Upper lobe of left lung (tissue), 6 donors: ENCODE measurements around the gene GGN. TPM values are rescaled to one million over a fixed set of nuclear protein-coding genes. Genes with fewer than 3 reads are reported as not detected.
"Not testable (repeated sequence)": the region's sequence is repeated elsewhere in the genome, so short reads cannot be mapped to it uniquely, and the experiment has no call there.

Experiments
- ATAC-seq, 2 donors: fragments of 200-7000 bp; cut with Tn5 transposase; one replicate each; pipeline ENCODE4 v1.9.1; 2022; ENCODE audit warnings: mild to moderate bottlenecking in 2 of 2, moderate library complexity in 2 of 2; ENCODE audit not compliant: low FRiP score in 2 of 2
- DNase-seq, 2 donors: peaks; one replicate each; pipeline ENCODE4 v3.0.0-alpha.2; 2019 to 2020
- H3K27ac ChIP-seq, 4 donors: fragments of 200-600 bp; sonication (generic); one replicate each; pipeline ENCODE4 v1.5.1; 2016 to 2019
- H3K27me3 ChIP-seq, 4 donors: fragments of 200-600 bp; sonication (generic); one replicate each; pipeline ENCODE4 v1.5.1; 2017 to 2019
- H3K36me3 ChIP-seq, 4 donors: fragments of 200-600 bp; sonication (generic); one replicate each; pipeline ENCODE4 v1.5.1; 2016 to 2019
- H3K4me1 ChIP-seq, 4 donors: fragments of 200-600 bp; sonication (generic); one replicate each; pipeline ENCODE4 v1.5.1; 2018 to 2019
- H3K4me3 ChIP-seq, 4 donors: fragments of 200-600 bp; sonication (generic); one replicate each; pipeline ENCODE4 v1.5.1; 2017 to 2019; ENCODE audit warnings: mild to moderate bottlenecking in 2 of 4, moderate library complexity in 1 of 4
- H3K9me3 ChIP-seq, 4 donors: fragments of 200-600 bp; sonication (generic); one replicate each; pipeline ENCODE4 v1.5.1; 2018 to 2019
- EP300 ChIP-seq, 4 donors: sonication (generic); formaldehyde crosslinking; IDR thresholded peaks; one replicate each; pipeline ENCODE4 v1.5.1; 2017; ENCODE audit warnings: antibody characterized with exemption in 4 of 4, control low read depth in 2 of 4
- POLR2A ChIP-seq, 4 donors: fragments of 450-650 bp; IDR thresholded peaks; one replicate each; pipeline ENCODE4 v1.5.1; 2016 to 2017; ENCODE audit warnings: antibody characterized with exemption in 4 of 4, mild to moderate bottlenecking in 2 of 4
- POLR2AphosphoS5 ChIP-seq, 2 donors: sonication (generic); formaldehyde crosslinking; IDR thresholded peaks; one replicate each; pipeline ENCODE4 v1.5.1; 2017; ENCODE audit warnings: antibody characterized with exemption in 2 of 2
- WGBS, 2 donors: methylation state at CpG; one replicate each; pipeline ENCODE4 v1.1.5; 2017 to 2018; 5-methylcytosine and 5-hydroxymethylcytosine counted together
- total RNA-seq, 6 donors: library from RNA; depleted of rRNA in 4 of 6; stranded (reverse); fragments of >200 nt in 4 of 6; gene quantifications; one replicate each; pipeline versions ENCODE4 v1.1.0 to v1.2.1, GENCODE V29; 2016 to 2021
- TF ChIP-seq, protein P1 (sequence below), 6 experiments: fragments of 450-650 bp in 4 of 6; fragments of 200-600 bp in 2 of 6; sonication (generic) in 2 of 6; IDR thresholded peaks; one replicate each; pipeline ENCODE4 v1.5.1; 2016 to 2019; ENCODE audit warnings: antibody characterized with exemption in 6 of 6
- donor health status: DM: no; HTN: no; CAD: no; lungs with moderate emphysema.
- donor health status: DM: no; HTN: yes; CAD: no; lungs with severe emphysema.

The GGN gene
- total RNA-seq, 6 donors from 2014 or later, result 0.44 to 8.4 (median 0.95) TPM

DNA sequence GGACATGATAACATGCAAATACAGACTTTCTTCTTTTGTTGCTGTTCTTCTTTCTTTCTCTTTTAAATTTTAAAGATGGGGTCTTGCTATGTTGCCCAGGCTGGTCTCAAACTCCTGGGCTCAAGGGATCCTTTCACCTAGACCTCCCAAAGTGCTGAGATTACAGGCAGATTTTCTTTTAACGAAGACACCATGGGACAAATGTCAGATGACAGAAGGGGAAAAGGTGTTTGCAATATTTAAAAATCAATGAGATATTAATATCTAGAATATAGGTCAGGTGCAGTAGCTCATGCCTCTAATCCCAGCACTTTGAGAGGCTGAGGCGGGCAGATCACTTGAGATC lies 42.0 kb upstream of the GGN start:
- Histone ChIP-seq H3K4me1 (peaks cover 0 to 11% (median 8%) of the 10 kb centered on the region in 4 donors), H3K36me3 (no peaks in the 10 kb centered on the region), H3K27ac (no peak overlapping the region), H3K27me3 (peaks cover 0 to 13% (median 5%) of the 10 kb centered on the region in 4 donors), H3K4me3 (no peak overlapping the region), H3K9me3 (no peaks in the 10 kb centered on the region)
- 80 to 93% methylated on average over 2 of the region's 2 CpGs for WGBS, 2 donors
- DNase-seq, result no peak
- no peak for ATAC-seq
- TF ChIP-seq POLR2A (IDR thresholded peaks at IDR 0.05) (no peak), EP300 (IDR thresholded peaks at IDR 0.05) (no peak), POLR2AphosphoS5 (IDR thresholded peaks at IDR 0.05) (no peak)
- TF ChIP-seq, protein P1, sequence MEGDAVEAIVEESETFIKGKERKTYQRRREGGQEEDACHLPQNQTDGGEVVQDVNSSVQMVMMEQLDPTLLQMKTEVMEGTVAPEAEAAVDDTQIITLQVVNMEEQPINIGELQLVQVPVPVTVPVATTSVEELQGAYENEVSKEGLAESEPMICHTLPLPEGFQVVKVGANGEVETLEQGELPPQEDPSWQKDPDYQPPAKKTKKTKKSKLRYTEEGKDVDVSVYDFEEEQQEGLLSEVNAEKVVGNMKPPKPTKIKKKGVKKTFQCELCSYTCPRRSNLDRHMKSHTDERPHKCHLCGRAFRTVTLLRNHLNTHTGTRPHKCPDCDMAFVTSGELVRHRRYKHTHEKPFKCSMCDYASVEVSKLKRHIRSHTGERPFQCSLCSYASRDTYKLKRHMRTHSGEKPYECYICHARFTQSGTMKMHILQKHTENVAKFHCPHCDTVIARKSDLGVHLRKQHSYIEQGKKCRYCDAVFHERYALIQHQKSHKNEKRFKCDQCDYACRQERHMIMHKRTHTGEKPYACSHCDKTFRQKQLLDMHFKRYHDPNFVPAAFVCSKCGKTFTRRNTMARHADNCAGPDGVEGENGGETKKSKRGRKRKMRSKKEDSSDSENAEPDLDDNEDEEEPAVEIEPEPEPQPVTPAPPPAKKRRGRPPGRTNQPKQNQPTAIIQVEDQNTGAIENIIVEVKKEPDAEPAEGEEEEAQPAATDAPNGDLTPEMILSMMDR (IDR thresholded peaks at IDR 0.05), result no peak

- WGBS, 2 donors, result 54 to 59% methylated on average over 14 of the region's 14 CpGs
- no peak for DNase-seq
- Histone ChIP-seq H3K4me1 (peaks cover 0 to 11% (median 8%) of the 10 kb centered on the region in 4 donors), H3K9me3 (no peaks in the 10 kb centered on the region), H3K27me3 (peaks cover 0 to 10% (median 4%) of the 10 kb centered on the region in 4 donors), H3K36me3 (no peaks in the 10 kb centered on the region), H3K4me3 (no peak overlapping the region), H3K27ac (no peak overlapping the region)
- ATAC-seq, result no peak
- TF ChIP-seq EP300 (IDR thresholded peaks at IDR 0.05) (no peak), POLR2A (IDR thresholded peaks at IDR 0.05) (no peak), POLR2AphosphoS5 (IDR thresholded peaks at IDR 0.05) (no peak)
- TF ChIP-seq, protein P1 (IDR thresholded peaks at IDR 0.05), result no peak
Observed at GRCh38 chr19:38429055-38429810, 41.4 kb upstream of the GGN start.

GRCh38 chr19:38427035-38427677 lies 39.3 kb upstream of the GGN start:
- not testable (repeated sequence) for H3K4me1 ChIP-seq, H3K4me3 ChIP-seq, H3K9me3 ChIP-seq, DNase-seq, ATAC-seq, H3K27me3 ChIP-seq, H3K27ac ChIP-seq, H3K36me3 ChIP-seq
- 63 to 73% methylated on average over 16 to 17 of the region's 17 CpGs for WGBS, 2 donors

DNA sequence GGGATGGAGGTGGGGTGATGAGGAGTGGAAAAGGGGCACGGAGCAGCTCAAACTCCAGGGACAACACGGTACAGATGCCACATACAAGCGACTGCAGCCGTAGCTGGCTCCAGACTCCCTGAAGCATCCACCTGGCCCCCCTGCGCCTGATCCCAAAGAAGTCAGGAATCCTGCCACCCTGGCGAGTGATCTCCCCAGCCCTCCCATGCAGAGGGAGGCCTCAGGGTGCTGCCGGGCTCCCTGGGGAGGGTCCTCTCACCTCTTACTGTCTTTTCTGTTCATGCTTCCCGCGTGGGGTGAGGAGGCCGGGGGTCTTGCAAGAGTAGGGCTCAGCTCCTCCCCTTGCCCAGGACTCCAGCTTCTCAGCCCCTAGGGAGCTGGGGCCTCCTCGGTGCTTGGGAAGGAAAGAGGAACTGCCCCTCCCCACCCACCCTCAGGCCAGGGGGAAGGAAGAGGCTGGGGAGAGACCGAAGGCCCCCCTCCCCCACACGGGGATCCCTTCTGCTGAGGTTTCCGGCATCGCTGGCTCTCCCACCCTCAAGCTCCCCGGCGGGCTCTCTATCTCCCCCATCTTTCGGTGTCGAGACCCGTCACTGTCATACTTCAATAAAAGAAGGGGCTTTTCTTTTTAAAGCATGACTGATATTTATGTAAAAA lies 38.1 kb upstream of the GGN start, which contains the start of gene RASGRP4:
RASGRP4 (minus strand) TSS at position 410 of the 657 bp plus-strand sequence; CDS start at position 282, 128 bp downstream.
- DNase-seq, result peak in 1 of 2 donors; percentile 49

More for the DNA sequence above, 38.1 kb upstream of the GGN start, which contains the start of gene RASGRP4:
- H3K4me3 ChIP-seq, result peak within 1 kb of the TSS in 3 of 4 donors; percentile 28 to 54 (median 33)
- H3K9me3 ChIP-seq, result no peaks in the 10 kb centered on the region
- TF ChIP-seq, protein P1 (IDR thresholded peaks at IDR 0.05), result no peak
- TF ChIP-seq EP300 (IDR thresholded peaks at IDR 0.05), result no peak
- no peak for TF ChIP-seq POLR2A (IDR thresholded peaks at IDR 0.05)
- no peak for TF ChIP-seq POLR2AphosphoS5 (IDR thresholded peaks at IDR 0.05)
- peak within 1 kb of the TSS in 3 of 4 donors; percentile 21 to 85 (median 77) for H3K27ac ChIP-seq
- no peaks in the 10 kb centered on the region for H3K36me3 ChIP-seq
- H3K27me3 ChIP-seq, result no peaks in the 10 kb centered on the region
- 17 to 19% methylated on average over 12 to 20 of the region's 20 CpGs for WGBS, 2 donors
- H3K4me1 ChIP-seq, result peaks cover 0 to 8% (median 0%) of the 10 kb centered on the region in 4 donors
- peak; percentile 51 to 82 for ATAC-seq
